Loucy (cell line): ENCODE measurements around the gene TTYH2.

Experiments used
- CTCF ChIP-seq: fragments of 200-600 bp; sonication (generic); conservative IDR thresholded peaks from 2 replicates; pipeline ENCODE4 v1.5.1; 2014; ENCODE audit warnings: mild to moderate bottlenecking, antibody characterized with exemption, low read length
- EZH2phosphoT487 ChIP-seq: fragments of 200-600 bp; IDR thresholded peaks from 2 replicates; pipeline ENCODE4 v1.6.1; 2018; ENCODE audit warnings: antibody characterized with exemption, mild to moderate bottlenecking, moderate library complexity, borderline replicate concordance

- TF ChIP-seq EZH2phosphoT487 (no peak), CTCF (no peak)
Measured at GRCh38 chr17:74244548-74244947, 31.2 kb downstream of the TTYH2 start.
